NCI-H2171 treated with DMSO at 0.1 percent for 48 hours (cell line): ENCODE results near the gene RTBDN.
A peak's percentile ranks its signal among the peaks of the same experiment; 100 is the strongest.

ENCODE experiments used
- DNase-seq: peaks from one replicate; lab custom pipeline; 2025; lab: John Stamatoyannopoulos, UW

The RTBDN gene

DNA sequence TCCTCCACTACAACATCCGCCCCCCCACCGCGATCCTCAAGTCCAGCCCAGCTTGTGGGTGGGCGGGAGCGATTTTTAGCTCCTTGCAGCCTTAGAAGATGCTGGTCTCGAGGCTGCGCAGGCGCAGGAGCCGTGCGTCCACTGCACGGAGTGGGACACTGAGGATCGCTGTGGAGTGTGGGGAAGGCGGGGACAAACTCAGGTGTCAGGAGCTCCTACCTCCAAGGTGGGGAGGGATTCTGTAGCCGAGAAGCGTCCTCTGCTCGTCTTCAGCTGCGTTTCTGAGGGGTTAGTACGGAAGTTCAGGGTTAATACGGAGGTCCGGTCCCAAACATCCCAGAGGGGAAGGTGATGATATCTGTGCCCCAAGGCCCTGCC lies at the start of gene RTBDN:
TSS of gene RTBDN (minus strand) at position 14 of the 378 bp plus-strand sequence. CDS start 4,600 bp downstream, outside the sequence.
- peak; percentile 27 for DNase-seq

DNA sequence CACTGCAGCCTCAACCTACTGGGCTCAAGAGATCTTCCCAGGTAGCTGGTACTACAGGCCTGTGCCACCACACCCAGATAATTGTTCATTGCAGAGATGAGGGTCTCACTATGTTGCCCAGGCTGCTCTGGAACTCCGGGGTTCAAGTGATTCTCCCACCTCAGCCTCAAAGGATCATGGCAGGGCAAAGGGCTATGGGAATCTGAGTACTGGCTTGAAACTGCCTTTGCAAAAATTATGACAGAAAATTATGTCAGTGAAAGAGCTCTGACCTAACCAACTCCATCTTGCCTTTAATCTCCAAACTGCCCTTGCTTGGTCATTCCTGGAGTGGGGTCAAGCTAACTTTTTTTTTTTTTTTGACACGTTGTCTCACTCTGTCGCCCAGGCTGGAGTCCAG lies 48.2 kb upstream of the RTBDN start:
- no peak for DNase-seq

DNA sequence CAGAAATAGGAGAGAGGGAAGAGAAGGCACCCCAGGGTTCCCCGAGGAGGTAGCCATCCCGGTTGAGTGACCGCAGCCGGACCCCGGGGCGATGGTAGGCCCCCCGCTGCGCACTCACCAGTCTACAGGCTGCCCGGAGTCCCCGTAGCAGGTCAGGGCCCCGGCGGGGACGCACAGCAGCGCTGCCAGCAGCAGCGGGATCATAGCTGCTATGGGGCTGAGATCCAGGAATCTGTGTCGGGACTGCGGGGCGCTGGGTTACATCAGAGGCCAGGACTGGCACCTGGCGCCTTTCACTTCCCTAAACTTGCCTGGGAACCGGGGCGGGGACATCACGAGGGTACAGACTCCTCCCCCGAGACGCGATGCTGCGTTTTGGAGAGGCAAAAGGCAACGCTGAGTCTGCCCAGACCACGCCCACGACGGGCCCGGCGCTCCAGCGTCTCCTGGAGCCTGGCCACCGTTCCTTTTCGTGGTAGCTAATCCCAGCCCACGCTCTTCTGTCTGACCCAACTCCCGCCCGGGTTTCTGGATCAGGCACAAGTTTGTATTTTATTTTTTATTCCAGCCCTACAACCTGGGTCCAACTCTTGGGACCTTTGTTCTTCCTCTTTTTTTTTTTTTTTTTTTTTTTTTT lies 46.9 kb upstream of the RTBDN start, which contains the start of gene DNASE2:
TSS of gene DNASE2 (minus strand) at position 278 of the 637 bp plus-strand sequence. CDS start at position 204, 74 bp downstream.
- DNase-seq, result peak; percentile 97

DNA sequence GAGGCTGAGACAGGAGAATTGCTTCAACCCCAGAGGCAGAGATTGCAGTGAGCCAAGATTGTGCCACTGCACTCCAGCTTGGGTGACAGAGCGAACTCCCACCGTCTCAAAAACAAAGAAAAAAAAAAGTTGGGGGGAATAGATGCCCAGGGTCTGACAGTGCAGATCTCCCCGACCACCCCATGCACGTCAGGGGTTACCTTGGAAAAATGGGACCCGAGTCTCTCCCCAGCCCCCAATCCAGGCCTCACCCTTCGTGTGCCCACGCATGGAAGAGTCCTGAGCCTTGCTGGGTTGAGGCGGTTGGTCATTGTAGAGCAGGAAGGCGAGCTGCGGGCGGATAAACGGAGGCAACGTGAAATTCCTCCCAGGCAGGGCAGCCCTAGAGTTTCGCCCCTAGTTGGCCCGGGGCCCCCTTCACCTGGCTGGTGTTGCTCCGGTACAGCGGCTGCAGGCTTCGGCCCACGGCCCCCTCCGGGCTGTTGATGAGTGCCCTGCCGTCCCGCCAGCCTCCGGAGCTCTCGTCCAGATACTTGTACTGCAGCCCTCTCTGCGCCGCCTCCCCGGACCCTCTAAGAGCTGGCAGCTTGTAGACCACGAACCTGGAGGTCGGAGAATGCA lies 46.3 kb upstream of the RTBDN start:
- no peak for DNase-seq

DNA sequence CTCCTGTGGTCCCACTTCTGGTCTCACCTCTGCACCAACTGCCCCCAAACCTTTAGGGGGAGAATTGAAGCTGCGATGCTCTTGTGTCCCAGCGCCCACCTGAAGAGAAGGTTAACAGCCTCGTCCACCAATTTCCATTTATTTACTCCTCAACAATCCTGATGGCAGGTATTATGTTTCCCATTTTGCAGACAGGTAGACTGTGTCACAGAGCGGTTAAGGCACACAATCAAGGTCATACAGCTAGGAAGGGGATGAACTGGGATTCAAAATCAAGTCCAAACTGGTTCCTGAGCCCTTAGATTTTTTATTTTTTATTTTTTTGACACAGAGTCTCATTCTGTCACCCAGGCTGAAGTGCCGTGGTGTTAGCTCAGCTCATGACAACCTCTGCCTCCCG lies 40.7 kb upstream of the RTBDN start:
- DNase-seq, result no peak

DNA sequence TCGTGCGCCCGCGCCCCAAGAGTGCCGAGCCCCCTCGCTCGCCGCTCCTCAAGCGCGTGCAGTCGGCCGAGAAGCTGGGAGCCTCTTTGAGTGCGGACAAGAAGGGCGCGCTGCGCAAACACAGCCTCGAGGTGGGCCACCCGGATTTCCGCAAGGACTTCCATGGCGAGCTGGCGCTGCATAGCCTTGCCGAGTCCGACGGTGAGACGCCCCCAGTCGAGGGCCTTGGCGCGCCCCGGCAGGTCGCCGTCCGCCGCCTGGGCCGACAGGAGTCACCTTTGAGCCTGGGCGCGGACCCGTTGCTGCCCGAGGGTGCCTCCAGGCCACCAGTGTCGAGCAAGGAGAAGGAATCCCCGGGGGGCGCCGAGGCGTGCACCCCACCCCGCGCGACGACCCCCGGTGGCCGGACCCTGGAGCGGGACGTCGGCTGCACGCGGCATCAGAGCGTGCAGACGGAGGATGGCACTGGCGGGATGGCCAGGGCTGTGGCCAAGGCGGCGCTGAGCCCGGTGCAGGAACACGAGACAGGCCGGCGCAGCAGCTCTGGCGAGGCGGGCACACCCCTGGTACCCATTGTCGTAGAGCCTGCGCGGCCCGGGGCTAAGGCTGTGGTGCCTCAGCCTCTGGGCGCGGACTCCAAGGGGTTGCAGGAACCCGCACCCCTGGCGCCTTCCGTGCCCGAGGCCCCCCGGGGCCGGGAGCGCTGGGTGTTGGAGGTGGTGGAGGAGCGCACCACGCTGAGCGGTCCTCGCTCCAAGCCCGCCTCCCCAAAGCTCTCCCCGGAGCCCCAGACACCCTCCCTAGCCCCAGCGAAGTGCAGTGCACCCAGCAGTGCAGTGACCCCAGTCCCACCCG lies 39.7 kb upstream of the RTBDN start:
- DNase-seq, result no peak

DNA sequence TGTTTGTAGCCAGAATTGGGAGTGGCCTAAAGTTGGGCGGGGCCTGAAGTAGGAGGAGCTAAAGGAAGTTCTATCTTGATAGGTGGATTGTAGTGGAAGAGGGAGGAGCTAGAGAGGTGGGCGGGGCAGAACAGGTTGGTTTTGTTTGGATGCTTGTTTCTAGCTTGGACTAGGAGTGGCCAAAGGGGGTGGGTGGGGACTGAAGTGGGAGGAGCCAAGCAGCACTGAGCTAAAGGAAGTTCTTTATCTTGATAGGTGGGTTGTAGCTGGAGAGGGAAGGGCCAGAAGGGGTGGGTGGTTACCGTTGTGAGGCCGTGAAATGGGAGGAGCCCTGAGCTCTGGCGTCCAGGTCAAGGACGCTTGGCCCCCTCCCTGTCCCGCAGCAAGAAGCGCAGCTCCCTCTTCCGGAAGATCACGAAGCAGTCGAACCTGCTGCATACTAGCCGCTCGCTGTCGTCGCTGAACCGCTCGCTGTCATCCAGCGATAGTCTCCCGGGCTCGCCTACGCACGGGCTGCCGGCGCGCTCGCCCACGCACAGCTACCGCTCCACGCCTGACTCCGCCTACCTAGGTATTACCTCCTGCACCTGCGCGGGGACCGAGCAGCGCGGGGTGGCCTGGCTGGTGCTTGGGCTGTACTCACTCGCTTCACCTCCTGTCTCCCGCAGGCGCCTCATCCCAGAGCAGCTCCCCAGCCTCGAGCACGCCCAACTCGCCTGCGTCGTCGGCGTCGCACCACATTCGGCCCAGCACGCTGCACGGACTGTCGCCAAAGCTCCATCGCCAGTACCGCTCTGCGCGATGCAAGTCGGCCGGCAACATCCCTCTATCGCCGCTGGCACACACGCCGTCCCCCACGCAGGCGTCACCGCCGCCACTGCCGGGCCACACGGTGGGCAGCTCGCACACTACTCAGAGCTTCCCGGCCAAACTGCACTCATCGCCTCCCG lies 38.8 kb upstream of the RTBDN start:
- peak; percentile 30 for DNase-seq

DNA sequence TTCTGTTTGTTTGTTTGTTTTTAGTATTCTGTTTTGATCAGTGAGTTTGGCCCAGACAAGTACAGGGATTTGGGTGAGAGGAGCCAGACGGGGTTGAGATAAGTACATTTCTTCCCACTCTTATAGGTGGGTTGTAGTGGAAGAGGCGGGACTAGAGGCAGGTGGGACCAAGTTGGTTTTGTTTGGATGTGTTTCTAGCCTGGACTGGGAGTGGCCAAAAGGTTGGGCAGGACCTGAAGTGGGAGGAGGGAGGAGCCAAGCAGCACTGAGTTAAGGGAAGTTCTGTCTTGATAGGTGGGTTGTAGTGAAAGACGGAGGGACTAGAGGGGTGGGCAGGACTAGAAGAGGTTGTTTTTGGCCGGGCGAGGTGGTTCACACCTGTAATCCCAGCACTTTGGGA lies 37.9 kb upstream of the RTBDN start:
- DNase-seq, result no peak

DNA sequence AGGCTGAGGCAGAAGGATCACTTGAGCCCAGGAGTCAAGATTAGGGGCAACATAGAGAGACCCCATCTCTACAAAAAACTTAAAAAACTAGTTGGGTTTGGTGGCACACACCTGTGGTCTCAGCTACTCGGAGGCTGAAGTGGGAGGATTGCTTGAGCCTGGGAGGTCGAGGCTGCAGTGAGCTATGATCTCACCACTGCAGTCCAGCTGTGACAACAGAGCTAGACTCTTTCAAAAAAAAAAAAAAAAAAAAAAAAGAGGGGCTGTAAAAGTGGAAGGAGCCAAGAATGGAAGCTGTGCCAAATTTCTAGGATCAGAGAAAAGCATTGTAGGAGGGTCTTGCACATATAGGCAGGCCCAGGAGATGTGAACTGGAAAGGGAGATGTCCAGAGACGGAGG lies 37.3 kb upstream of the RTBDN start:
- no peak for DNase-seq

DNA sequence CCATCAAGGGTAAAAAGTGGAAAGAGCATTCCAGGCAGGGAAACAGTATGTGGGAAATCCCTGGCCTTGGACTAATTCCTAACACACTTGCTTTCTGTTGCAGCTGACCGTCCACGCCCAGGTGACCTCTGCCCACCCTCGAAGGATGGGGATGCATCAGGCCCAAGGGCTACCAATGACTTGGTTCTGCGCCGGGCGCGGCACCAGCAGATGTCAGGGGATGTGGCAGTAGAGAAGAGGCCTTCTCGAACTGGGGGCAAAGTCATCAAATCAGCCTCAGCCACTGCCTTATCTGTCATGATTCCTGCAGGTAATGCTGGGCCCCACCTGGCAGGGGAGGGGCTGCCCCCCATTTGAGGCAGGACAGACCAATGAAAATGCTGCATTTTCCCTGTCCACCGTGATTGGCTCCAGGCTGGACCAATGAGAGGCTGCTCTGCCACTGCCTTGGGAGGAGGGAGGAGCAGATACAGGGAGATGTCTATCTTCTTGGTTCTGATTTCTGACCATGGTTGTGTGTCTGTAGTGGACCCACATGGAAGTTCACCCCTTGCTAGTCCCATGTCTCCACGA lies 34.2 kb upstream of the RTBDN start:
- no peak for DNase-seq

DNA sequence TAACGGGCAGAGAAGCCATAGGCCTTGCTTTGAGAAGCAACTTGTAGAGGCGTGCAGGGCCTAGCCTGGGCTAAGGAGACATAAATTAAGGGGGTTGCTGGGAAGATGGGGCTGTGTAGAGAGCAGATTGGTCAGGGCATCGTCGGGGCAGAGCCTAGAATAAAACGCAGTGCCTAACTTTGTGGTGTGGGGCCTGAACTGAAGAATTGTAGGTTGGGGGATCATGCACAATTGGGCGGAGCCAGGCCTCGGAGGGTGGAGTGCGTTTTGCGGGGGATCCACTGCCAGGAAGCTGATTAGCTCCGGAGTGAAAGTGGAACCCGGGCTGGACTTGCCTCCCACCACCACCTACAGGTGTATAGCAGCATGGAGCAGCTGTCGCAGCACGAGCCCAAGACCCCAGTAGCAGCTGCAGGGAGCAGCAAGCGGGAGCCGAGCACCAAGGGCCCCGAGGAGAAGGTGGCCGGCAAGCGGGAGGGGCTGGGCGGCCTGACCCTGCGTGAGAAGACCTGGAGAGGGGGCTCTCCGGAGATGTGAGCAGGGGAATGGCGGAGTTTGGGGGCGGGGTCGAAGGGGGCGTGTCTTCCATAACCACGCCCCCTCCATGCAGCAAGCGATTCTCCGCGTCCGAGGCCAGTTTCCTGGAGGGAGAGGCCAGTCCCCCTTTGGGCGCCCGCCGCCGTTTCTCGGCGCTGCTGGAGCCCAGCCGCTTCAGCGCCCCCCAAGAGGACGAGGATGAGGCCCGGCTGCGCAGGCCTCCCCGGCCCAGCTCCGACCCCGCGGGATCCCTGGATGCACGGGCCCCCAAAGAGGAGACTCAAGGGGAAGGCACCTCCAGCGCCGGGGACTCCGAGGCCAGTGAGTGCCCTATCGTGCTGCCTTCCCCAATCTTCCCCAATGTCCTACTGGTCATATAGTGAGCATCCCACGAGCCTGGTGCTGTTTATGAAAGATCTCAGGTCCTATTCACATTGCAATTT lies 33.0 kb upstream of the RTBDN start:
- no peak for DNase-seq

DNA sequence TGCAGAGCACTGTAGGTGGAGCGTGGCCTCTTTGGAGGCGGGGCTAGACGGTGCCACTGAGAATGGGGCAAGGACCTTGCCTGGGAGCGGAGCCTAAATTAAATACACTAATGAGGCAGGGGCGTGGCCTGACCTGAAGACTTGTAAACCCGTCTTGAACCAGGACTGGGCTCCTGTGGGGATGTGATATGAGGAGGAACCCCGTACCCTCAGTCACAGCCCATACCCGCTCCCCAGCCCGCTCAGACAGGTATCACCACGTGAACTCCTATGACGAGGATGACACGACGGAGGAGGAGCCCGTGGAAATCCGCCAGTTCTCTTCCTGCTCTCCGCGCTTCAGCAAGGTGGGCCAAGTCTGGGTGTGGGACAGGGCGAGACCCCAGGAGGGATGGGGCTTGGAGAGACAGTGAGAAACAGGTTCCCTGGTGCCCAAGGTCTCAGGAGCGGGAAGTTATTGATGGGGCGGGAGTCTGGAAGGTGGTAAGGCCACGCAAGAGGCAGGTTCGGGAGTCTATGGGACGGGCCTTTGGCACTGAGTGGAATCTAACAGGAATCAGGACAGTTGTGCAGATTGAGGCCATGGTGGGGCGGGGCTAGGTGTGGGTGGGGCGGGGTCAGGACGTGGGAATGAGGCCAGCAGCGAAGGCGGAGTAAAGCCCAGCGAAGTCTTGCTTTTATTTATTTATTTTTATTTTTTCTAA lies 32.2 kb upstream of the RTBDN start:
- DNase-seq, result no peak

DNA sequence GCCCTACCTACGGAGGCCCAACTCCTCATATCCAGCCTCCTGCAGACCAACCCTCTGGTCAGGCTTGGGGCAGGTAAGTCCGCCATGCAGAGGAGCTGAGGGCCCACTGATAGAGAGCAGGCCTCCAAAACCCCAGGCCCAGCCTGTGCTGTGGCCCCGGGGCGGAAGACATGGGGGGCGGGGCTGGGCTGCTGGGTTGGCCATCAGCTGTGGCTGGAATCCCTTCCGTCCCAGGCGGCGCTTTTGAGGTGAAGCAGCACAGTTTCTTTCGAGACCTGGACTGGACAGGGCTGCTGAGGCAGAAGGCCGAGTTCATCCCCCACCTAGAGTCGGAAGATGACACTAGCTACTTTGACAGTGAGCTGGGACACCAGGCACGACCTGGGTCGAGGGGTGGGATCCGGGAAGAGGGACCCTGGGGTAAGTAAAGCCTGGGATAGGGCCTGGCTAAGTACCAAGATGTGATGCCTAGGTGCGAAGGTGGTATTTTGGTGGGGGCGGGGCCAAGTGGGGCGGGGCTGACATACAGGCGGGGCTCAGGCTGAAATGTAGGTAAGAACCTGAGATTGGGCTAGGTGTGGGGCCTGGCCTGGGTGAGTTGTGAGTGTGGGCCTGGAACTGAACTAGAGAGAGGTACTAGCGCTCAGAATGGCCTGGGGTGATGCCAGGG lies 31.5 kb upstream of the RTBDN start:
- DNase-seq, result no peak

DNA sequence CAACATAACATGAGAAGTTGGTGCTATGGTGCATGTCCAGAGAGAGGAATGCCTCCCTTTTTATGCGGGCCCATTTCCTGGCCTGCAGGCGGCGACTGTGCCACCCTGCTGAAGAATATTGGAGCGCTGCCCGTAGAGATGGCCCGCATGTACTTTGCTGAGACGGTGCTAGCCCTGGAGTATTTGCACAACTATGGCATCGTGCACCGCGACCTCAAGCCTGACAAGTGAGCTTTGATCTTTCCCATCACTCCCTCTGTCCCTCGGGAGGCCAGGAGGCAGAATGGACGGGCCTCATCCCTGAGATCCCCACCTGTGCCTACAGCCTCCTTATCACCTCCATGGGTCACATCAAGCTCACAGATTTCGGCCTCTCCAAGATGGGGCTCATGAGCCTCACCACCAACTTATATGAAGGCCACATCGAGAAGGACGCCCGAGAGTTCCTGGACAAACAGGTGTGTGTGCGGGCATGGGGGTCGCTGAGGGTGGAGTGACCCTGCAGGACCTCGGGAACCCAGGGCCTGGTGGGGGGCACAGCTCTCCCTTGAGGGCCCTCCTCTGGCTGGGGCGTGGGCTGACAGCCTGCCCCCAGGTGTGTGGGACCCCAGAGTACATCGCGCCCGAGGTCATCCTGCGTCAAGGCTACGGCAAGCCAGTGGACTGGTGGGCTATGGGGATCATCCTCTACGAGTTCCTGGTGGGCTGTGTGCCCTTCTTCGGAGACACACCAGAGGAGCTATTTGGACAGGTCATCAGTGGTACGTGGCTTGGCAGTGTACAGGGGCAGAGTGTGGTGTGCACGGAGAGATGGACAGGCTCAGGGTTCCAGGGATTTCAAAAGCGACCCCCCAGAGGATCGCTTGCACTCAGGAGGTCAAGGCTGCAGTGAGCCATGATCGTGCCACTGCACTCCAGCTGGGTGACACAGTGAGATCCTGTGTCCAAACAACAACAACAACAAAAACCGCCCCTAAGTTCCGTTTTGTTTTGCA lies 30.6 kb upstream of the RTBDN start:
- DNase-seq, result no peak

DNA sequence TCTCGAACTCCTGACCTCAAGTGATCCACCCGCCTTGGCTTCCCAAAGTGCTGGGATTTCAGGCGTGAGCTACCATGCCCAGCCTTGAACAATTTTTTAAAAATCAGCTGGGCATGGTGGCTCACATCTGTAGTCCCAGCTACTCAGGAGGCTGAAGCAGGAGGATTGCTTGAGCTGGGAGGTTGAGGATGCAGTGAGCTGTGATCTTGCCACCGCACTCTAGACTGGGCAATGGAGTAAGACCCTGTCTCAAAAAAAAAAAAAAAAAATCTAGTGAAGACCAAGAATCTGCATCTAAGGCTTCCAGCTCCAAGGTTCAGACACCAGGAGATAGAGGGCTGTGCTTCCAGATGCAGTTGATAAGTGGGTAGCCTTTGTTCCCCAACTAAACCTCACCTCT lies 29.8 kb upstream of the RTBDN start:
- no peak for DNase-seq

DNA sequence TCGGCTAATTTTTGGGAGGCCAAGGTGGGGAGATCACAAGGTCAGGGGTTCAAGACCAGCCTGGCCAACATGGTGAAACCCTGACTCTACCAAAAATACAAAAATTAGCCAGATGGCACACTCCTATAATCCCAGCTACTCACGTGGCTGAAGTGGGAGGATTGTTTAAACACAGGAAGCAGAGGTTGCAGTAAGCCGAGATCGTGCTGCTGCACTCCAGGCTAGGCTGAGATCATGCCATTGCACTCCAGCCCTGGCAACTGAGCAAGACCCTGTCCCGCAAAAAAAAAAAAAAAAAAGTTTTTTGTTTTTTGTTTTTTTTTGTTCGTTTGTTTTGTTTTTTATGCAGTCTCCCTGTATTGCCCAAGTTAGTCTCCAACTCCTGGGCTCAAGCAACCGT lies 25.2 kb upstream of the RTBDN start:
- DNase-seq, result peak; percentile 22

DNA sequence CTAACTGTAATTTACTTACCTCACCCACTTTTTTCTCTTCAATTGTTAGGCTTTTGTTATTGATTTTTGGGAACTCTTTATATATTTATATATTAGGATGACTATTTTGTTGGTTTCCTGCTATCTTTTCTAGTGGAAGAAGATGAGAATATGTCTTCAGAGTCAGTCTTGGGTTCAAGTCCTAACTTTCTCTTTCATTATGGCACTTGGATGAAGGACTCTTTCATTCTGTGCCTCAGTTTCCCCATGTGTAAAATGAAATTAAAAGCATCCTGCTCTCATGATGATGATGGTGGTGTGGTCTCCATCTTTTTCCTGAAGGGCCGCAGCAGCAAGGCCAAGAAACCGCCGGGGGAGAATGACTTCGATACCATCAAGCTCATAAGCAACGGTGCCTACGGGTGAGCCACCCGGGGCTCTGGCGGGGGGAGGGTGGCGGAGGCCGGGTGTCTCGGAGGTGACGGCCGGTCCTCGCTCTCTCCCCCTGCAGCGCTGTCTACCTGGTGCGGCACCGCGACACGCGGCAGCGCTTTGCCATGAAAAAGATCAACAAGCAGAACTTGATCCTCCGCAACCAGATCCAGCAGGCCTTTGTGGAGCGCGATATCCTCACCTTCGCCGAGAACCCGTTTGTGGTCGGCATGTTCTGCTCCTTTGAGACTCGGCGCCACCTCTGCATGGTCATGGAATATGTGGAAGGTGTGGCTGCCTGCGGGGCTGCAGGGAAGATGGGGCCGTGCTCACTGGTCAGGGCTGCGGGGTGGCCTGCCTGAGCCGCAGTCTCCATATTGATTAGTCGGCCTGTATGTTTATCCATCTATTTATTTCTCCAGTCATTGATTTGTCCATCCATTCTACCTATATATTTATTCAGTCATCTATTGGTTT lies 23.9 kb upstream of the RTBDN start:
- DNase-seq, result no peak
